Esophagus squamous epithelium (tissue), 4 donors: ENCODE measurements around the gene DSCAML1.

Experiments
- CTCF ChIP-seq, 6 experiments: fragments of 450-650 bp in 4 of 6; fragments of 200-600 bp in 2 of 6; sonication (generic) in 2 of 6; IDR thresholded peaks; one replicate each; pipeline ENCODE4 v1.5.1; 2016 to 2019; ENCODE audit warnings: antibody characterized with exemption in 6 of 6, mild to moderate bottlenecking in 4 of 6, moderate library complexity in 4 of 6
- POLR2A ChIP-seq, 4 donors: fragments of 450-650 bp; IDR thresholded peaks; one replicate each; pipeline ENCODE4 v1.6.1; 2017; ENCODE audit warnings: antibody characterized with exemption in 4 of 4, mild to moderate bottlenecking in 4 of 4, moderate library complexity in 3 of 4

- TF ChIP-seq CTCF (IDR thresholded peaks at IDR 0.05): no peak
- TF ChIP-seq POLR2A (IDR thresholded peaks at IDR 0.05): no peak
These were observed 285.0 kb downstream of the DSCAML1 start for GRCh38 chr11:117511931-117512539.
